ENCODE results near the gene HAL.

DNA sequence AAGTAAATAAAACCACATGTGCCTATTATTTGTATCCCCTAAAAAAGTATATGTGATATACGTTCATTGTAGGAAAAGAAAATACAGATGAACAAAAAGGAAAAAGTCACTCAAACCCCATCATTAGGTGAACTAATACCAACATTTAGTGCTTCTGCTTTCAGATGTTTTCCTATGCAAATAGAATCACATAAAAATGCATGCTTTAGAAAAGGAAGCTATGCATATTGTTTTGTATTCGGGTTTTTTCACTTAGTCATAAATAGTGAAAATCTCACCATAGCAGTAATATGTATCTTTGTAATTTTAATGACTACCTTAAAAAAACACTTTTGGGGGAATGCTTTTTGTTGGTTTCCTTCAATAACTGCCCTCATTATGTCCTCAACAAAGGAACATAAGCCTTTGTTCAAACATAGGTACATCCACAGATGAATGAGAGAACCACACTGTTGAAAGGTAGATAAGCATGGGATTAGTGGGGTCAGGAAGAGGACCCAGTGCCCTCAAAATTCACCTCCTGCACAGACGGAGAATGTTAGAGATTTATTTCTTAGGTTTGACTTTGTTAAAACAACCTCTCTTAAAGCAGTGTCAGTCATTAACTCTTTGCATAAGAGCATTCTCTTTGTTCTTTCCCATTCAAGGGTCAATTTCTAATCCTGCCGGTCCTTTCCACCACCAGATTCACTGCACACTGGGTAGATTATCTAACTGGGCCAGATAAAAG lies 46.5 kb downstream of the HAL start:
- TF ChIP-seq CTCF (conservative IDR thresholded peaks at IDR 0.05; ENCODE audit: low read depth, low read length): no peak
- TF ChIP-seq POLR2A (IDR thresholded peaks at IDR 0.05; ENCODE audit: low read depth, low read length): no peak
- no peak for TF ChIP-seq USF2 (IDR thresholded peaks at IDR 0.05; ENCODE audit: low read depth, low read length)
- no peak for TF ChIP-seq SMC3 (IDR thresholded peaks at IDR 0.05; ENCODE audit: low read depth, low read length)
- no peak for TF ChIP-seq ELK1 (IDR thresholded peaks at IDR 0.05; ENCODE audit: borderline replicate concordance, low read depth, low read length)
- no peak for TF ChIP-seq MAFK (IDR thresholded peaks at IDR 0.05; ENCODE audit: low read depth, low read length)
- TF ChIP-seq RCOR1 (IDR thresholded peaks at IDR 0.05; ENCODE audit: insufficient replicate concordance, low read length): no peak
